PC-9 (cell line): Measurements from ENCODE around the gene ITLN1. TPM values are rescaled to one million over a fixed set of nuclear protein-coding genes. Genes with fewer than 3 reads are reported as not detected.

ENCODE experiments used
- BruUV-seq: library from RNA; stranded (reverse); fragments of 400-500 nt; replicated peaks from 2 replicates; lab custom pipeline; 2021; lab: Mats Ljungman, UMichigan
- CTCF ChIA-PET: fragments of 300-600 bp; sonication (Branson Sonifier 250); formaldehyde crosslinking; loops from one replicate; lab custom pipeline; 2022; ENCODE audit warnings: antibody characterized with exemption; lab: Charles Lee
- POLR2A ChIA-PET: fragments of 300-600 bp; sonication (Branson Sonifier 250); formaldehyde crosslinking; loops from one replicate; lab custom pipeline; 2022; ENCODE audit warnings: antibody characterized with exemption; ENCODE audit not compliant: unreplicated experiment; lab: Charles Lee
- DNase-seq, 2 experiments: peaks; one replicate each; pipeline versions ENCODE4 v3.0.0 to v3.0.0-alpha.2; 2015 to 2022; ENCODE audit warnings: mixed read lengths in 1 of 2
- H2AFZ ChIP-seq: fragments of 200-600 bp; sonication (generic); 2 replicates; pipeline ENCODE4 v1.8.1; 2017; ENCODE audit warnings: antibody characterized with exemption
- H3F3A ChIP-seq: fragments of 200-600 bp; sonication (generic); 2 replicates; pipeline ENCODE4 v1.8.1; 2017; ENCODE audit warnings: antibody characterized with exemption, mild to moderate bottlenecking, low read depth; ENCODE audit not compliant: insufficient read depth
- H3K27ac ChIP-seq: fragments of 200-600 bp; sonication (generic); 2 replicates; pipeline ENCODE4 v1.6.1; 2016; ENCODE audit warnings: mixed run types
- H3K27me3 ChIP-seq: fragments of 200-600 bp; sonication (generic); 2 replicates; pipeline ENCODE4 v1.6.1; 2016; ENCODE audit warnings: low read depth, mixed run types; ENCODE audit not compliant: insufficient read depth
- H3K36me3 ChIP-seq: fragments of 200-600 bp; sonication (generic); 2 replicates; pipeline ENCODE4 v1.6.1; 2016; ENCODE audit warnings: low read depth, mixed run types
- H3K4me1 ChIP-seq: fragments of 200-600 bp; sonication (generic); replicated peaks from 2 replicates; pipeline ENCODE4 v1.6.1; 2016; ENCODE audit warnings: mixed run types; ENCODE audit not compliant: insufficient read depth
- H3K4me2 ChIP-seq: fragments of 200-600 bp; sonication (generic); 2 replicates; pipeline ENCODE4 v1.6.1; 2017; ENCODE audit warnings: mixed run types
- H3K4me3 ChIP-seq: fragments of 200-600 bp; sonication (generic); 2 replicates; pipeline ENCODE4 v1.6.1; 2016; ENCODE audit warnings: mixed run types
- H3K79me2 ChIP-seq: fragments of 200-600 bp; sonication (generic); 2 replicates; pipeline ENCODE4 v1.6.1; 2017; ENCODE audit warnings: low read depth, mixed run types
- H3K9me2 ChIP-seq: fragments of 200-600 bp; sonication (generic); 2 replicates; pipeline ENCODE4 v1.8.1; 2017; ENCODE audit warnings: mild to moderate bottlenecking; ENCODE audit not compliant: insufficient read depth
- H3K9me3 ChIP-seq: fragments of 200-600 bp; sonication (generic); 2 replicates; pipeline ENCODE4 v1.8.1; 2016; ENCODE audit warnings: low read depth; ENCODE audit not compliant: insufficient read depth
- H4K20me1 ChIP-seq: fragments of 200-600 bp; sonication (generic); 2 replicates; pipeline ENCODE4 v1.8.1; 2017; ENCODE audit not compliant: insufficient read depth
- EZH2 ChIP-seq: fragments of 200-600 bp; sonication (generic); IDR thresholded peaks from 2 replicates; pipeline ENCODE4 v1.8.0; 2017; ENCODE audit warnings: antibody characterized with exemption, low read depth
- intact Hi-C: fragments of 100-400 bp; cut with micrococcal nuclease; formaldehyde crosslinking; loops from one replicate; pipeline ENCODE4 v1.10.0; 2022; ENCODE audit not compliant: unreplicated experiment
- total RNA-seq: library from RNA; stranded (reverse); gene quantifications from 2 replicates; pipeline ENCODE4 v1.2.3, GENCODE V29; 2021
- TF ChIP-seq, protein P1 (sequence below): fragments of 200-600 bp; sonication (generic); conservative IDR thresholded peaks from 2 replicates; pipeline ENCODE4 v1.6.1; 2017; ENCODE audit warnings: mixed run types, antibody characterized with exemption, mild to moderate bottlenecking, moderate library complexity

The ITLN1 gene
- total RNA-seq, 1 experiment from 2014 or later: not detected

DNA sequence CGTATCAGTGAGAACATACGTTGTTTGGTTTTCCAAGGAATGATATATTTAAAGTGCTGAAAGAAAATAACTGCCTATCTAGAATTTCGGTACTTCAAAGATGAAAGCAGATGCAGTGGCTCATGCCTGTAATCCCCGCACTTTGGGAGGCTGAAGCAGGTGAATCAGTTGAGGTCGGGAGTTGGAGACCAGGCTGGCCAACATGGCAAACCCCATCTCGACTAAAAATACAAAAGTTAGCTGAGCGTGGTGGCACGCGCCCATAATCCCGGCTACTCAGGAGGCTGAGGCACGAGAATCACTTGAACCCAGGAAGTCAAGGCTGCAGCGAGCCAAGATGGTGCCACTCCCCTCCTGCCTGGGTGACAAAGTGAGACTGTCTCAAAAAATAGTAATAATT lies 38.7 kb downstream of the ITLN1 start:
- intact Hi-C loops: no loop called here
- Histone ChIP-seq H3K4me2 (no peak overlapping the region), H2AFZ (no peak overlapping the region), H3K4me1 (no peaks in the 10 kb centered on the region), H3K9me2 (no peaks in the 10 kb centered on the region), H3K27me3 (peaks cover 22% of the 10 kb centered on the region), H4K20me1 (no peaks in the 10 kb centered on the region), H3K9me3 (peaks cover 8% of the 10 kb centered on the region; the same call in 1 of the 2 replicates), H3K27ac (no peak overlapping the region), H3K79me2 (no peaks in the 10 kb centered on the region), H3K36me3 (no peaks in the 10 kb centered on the region), H3K4me3 (no peak overlapping the region), H3F3A (no peaks in the 10 kb centered on the region)
- ChIA-PET POLR2A (no interaction called here), CTCF (no interaction called here)
- DNase-seq: no peak
- BruUV-seq: no TSS peak
- TF ChIP-seq, protein P1, sequence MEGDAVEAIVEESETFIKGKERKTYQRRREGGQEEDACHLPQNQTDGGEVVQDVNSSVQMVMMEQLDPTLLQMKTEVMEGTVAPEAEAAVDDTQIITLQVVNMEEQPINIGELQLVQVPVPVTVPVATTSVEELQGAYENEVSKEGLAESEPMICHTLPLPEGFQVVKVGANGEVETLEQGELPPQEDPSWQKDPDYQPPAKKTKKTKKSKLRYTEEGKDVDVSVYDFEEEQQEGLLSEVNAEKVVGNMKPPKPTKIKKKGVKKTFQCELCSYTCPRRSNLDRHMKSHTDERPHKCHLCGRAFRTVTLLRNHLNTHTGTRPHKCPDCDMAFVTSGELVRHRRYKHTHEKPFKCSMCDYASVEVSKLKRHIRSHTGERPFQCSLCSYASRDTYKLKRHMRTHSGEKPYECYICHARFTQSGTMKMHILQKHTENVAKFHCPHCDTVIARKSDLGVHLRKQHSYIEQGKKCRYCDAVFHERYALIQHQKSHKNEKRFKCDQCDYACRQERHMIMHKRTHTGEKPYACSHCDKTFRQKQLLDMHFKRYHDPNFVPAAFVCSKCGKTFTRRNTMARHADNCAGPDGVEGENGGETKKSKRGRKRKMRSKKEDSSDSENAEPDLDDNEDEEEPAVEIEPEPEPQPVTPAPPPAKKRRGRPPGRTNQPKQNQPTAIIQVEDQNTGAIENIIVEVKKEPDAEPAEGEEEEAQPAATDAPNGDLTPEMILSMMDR: no peak
- TF ChIP-seq EZH2: no peak

DNA sequence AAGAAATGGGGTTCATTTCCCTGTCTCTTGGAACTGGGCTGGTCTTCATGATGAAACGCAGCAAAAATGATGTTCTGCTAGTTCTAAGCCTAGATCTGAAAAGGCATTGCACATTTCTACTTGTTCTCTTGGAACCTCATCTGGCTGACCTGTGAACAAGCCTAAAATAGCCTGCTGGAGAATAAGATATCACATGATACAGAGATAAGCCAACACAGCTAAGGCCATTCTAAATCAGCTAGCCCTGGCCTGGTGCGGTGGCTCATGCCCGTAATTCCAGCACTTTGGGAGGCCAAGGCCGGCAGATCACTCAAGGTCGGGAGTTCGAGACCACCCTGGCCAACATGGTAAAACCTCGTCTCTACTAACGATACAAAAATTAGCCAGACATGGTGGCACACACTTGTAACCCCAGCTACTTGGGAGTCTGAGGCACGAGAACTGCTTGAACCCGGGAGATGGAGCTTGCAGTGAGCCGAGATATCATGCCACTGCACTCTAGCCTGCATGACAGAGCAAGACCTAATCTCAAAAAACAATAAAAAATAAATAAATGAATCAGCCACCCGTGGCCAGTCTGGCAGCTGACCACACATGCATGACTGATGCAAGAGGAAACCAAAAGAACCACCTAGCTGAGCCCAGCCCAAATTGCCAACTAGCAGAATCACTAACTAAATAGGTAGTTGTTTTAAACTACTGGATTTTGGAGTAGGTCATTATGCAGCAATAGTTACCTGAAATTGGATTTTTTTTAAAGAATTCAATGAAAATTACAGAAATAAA lies 40.3 kb downstream of the ITLN1 start:
- Histone ChIP-seq H4K20me1 (no peaks in the 10 kb centered on the region), H3K4me1 (no peaks in the 10 kb centered on the region), H3K4me3 (no peak overlapping the region), H3K9me3 (peaks cover 8% of the 10 kb centered on the region; the same call in 1 of the 2 replicates), H3K36me3 (no peaks in the 10 kb centered on the region), H3K27me3 (peaks cover 12% of the 10 kb centered on the region; the same call in 1 of the 2 replicates), H3K9me2 (no peaks in the 10 kb centered on the region), H3K79me2 (no peaks in the 10 kb centered on the region), H3K27ac (no peak overlapping the region), H3F3A (no peaks in the 10 kb centered on the region), H3K4me2 (no peak overlapping the region), H2AFZ (0 out of 2 replicates have a peak overlapping the region, but pooled peaks have one; percentile 17)
- DNase-seq: no peak
- POLR2A ChIA-PET: no interaction called here
- intact Hi-C loops: no loop called here
- TF ChIP-seq, protein P1: no peak
- TF ChIP-seq EZH2: no peak
- CTCF ChIA-PET: interaction anchor here (0.9 kb wide), 1 partner anchor 109 kb away, joined by 3 read pairs; no protein-coding TSS in a partner anchor
- no TSS peak for BruUV-seq

DNA sequence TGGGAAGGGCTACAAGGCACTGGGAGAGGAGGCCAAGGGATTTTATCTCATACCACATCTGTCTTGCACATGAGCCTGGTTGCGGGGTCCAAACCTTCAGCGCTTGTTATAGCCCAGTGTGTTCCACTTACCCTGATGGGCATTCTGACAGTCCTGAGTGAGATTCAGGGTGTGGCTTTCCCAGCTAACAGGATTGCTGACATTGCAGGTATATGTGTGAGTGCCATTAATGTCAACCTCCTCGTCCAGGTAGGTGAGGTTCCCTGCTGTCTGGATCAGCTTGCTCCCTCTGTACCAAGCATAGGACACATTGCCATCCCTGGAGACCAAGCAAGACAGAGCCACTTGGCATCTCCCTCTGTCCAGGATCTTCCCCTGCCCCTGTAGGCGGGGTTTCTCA lies 43.9 kb downstream of the ITLN1 start:
- Histone ChIP-seq H3K27me3 (no peaks in the 10 kb centered on the region), H3F3A (peaks cover 4% of the 10 kb centered on the region; the same call in 1 of the 2 replicates), H3K4me2 (no peak overlapping the region), H3K79me2 (no peaks in the 10 kb centered on the region), H3K9me3 (peaks cover 8% of the 10 kb centered on the region; the same call in 1 of the 2 replicates), H3K9me2 (no peaks in the 10 kb centered on the region), H3K36me3 (no peaks in the 10 kb centered on the region), H4K20me1 (no peaks in the 10 kb centered on the region), H3K4me3 (no peak overlapping the region), H2AFZ (no peak overlapping the region), H3K27ac (no peak overlapping the region), H3K4me1 (peaks cover 4% of the 10 kb centered on the region; the same call in 1 of the 2 replicates)
- intact Hi-C loops: no loop called here
- no TSS peak for BruUV-seq
- POLR2A ChIA-PET: no interaction called here
- TF ChIP-seq EZH2: no peak
- TF ChIP-seq, protein P1: no peak
- no peak for DNase-seq
- CTCF ChIA-PET: no interaction called here
